EL (cell line): ENCODE results near the gene KLF1.
"Not testable (repeated sequence)": the region's sequence is repeated elsewhere in the genome, so short reads cannot be mapped to it uniquely, and the experiment has no call there.

Experiments
- DNase-seq: peaks from one replicate; pipeline ENCODE4 v3.0.0-alpha.2; 2016

Gene KLF1

DNA sequence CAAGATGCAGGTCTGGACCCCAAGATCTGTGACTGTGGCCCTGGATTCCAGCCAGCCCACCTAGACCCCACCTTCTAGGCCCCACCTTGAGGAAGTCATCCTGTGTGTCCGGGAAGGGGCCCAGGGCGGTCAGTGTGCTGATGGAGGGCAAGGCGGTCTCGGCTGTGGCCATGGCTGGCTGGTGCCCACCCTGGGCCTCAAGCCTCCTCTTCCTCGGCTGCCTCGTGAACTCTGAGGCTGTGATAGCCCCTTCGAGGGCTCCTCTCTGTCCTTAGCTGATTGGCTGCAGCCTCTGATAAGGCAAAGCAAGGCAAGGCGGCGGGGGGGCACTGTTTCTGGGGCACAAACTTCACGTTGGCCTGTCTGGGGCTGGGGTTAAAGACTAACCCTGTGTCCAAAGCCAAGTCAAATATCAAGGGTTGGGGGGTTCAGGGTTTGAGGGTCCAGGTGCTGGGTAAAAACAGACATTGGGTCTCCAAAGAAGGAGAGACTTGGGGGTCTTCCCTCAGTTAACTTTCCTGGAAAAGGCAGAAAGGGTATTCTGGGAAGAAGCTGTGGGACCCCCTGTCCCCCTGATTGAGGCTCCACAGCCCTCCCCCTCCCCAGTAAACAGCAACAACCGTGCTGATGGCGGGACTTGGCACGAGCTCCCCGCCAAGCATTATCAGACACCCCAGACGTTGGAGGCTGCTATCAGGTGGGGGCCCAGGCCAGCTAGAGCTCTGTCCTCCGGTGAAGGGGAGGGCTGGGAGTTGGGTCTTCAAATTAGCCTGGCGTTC, at the start of gene KLF1:
TSS of gene KLF1 (minus strand) at position 233 of the 779 bp plus-strand sequence. CDS start at position 172, 61 bp downstream.
- no peak for DNase-seq

DNA sequence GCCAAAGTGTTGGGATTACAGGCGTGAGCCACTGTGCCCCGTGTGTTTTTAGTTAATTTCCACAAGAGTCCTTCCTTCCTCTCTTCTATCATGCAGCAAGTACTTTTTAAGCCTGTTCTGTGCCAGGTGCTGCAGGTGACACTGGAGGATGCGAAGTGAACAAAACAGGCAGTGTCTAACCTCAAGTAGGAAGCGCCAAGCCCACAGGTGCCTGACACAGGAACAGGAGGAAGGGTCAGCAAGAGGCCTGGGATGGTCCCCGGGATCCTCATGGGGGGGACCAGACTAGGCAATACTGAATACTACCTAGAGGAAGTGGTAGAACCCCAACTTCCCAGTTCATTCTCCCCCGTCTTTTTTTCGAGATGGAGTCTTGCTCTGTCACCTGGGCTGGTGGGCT, 49.6 kb upstream of the KLF1 start:
- DNase-seq, result no peak

GRCh38 chr19:12935071-12935470, 48.1 kb upstream of the KLF1 start:
- DNase-seq, result no peak

DNA sequence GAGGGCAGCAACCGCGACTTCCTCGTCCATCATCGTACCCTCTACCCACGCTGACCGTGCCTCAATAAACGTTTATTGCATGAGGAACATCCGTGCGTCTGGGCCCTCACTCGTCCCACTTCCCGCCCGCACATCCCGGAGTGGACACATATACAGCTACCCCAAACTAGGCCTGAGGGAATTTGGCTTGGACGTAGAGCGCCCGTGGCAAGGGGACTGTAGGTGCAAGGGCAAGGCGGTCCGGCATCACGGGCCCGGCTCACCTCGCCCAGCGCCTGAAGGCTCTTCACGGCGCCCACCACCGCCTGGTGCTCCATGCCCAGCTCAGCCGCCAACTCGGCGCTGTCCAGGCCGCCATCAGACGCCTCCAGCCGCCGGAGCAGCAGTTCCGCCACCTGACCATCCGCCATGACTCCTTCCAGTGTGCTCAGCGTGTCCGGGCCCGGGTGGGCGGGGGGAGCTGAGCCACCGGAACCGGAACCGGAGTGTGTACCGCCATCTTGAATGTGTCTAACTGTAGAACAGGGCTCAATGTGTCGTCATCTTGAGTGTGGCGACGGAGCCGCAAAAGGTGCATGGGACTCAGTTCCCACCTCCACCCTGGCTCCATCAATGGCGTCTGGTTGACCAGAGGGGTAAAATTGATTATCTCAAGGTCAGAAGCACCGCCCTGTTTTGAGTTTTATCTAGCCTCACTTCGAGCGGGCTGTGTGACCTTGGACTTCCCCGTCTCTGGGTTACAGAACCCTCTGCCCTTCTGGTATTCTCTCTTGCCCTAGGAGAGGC, 46.5 kb upstream of the KLF1 start, which contains the start of gene FARSA:
TSS of gene FARSA (minus strand) at position 425 of the 786 bp plus-strand sequence. CDS start at position 410, 15 bp downstream.
- DNase-seq, result peak; percentile 89

DNA sequence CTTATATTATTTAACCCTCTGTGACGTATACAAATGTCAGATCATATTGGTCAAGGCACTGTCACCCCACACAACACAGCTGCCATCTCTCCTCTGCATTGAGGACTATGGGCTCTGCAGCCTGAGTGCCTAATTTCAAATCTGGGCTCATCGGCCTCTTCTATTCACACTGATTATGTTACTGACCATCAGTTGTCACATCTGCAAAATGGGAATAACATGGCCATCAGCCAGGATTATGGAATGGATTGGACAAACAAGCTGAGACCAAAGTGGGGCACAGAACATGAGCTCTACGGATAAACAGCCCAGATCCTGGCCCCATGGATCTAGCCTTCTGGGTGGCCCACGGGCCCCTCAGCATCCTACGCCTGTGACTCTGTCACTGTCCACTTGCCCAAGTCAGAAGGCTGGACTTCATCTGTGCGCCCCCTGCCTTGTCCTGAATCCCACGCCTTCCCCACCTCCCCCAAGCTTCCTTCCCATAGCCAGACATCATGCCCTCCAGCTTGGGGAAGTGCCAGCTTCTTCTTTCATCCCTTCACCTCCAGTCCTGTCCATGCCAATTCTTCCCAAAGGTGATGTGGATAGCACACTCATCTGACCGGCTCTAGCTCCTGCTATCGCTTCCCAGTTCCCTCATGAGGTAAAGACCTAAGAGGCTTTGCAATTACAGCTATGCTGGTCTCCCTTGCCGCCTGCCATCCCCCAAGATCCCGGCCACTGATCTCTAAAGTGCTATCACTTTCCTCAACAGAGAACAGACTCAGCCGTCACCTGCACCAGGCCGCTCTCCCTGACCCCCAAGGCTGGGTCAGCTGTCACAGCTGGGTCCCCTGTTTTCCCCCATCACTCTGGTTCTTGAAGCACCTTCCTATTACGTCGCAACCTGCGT, 45.6 kb upstream of the KLF1 start:
- no peak for DNase-seq

GRCh38 chr19:12930002-12930645, 43.1 kb upstream of the KLF1 start:
- no peak for DNase-seq

DNA sequence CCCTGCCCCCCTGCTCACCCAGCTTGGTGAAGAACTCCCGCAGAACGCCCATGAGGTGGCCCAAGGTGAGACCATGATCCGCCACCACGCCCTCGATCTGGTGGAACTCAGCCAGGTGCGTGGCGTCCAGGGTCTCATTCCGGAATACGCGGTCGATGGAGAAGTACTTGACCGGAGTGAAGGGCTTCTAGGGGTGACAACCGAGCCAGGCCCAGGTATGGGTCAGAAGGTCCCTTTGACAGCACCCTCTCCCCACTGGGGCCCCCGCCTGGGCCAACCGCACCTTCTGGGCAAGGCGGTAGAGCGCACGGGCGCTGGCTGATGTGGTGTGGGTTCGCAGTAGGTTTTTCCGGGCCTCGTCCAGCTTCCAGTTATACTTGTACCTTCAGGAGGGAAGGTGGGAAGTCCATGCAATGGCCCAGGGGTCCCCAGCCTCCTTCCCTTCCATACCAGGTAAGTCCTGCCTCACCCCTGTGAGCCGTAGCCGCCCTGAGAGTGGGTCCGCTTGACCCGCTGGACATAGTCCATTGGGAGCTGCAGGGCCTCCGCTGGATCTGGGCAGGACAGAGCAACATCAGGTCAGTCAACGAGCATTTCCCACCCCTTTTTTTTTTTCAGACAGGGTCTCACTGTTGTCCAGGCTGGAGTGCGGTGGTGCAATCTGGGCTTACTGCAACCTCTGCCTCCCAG, 37.8 kb upstream of the KLF1 start:
- DNase-seq, result no peak

- DNase-seq, result no peak
Observed at GRCh38 chr19:12922959-12923358, 36.0 kb upstream of the KLF1 start.

- DNase-seq, result no peak
Observed at GRCh38 chr19:12921047-12921446, 34.0 kb upstream of the KLF1 start.

- DNase-seq, result no peak
Observed at GRCh38 chr19:12918253-12918652, 31.3 kb upstream of the KLF1 start.

DNA sequence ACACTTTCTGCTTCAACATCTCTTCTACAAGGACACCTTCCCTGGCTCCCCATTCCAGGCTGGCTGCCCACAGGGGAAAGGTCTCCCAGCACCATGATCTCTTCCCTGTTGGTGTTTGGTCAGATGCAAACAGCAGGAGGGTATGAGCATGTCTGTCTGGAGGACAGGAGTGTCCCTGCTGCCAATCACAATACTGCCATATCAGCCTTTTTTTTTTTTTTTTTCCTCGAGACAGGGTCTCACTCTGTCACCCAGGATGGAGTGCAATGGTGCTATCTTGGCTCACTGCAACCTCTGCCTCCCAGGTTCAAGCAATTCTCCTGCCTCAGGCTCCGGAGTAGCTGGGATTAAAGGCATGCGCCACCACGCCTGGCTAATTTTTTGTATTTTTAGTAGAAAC, 28.9 kb upstream of the KLF1 start:
- not testable (repeated sequence) for DNase-seq

- no peak for DNase-seq
Observed at GRCh38 chr19:12913851-12914690, 27.1 kb upstream of the KLF1 start.

DNA sequence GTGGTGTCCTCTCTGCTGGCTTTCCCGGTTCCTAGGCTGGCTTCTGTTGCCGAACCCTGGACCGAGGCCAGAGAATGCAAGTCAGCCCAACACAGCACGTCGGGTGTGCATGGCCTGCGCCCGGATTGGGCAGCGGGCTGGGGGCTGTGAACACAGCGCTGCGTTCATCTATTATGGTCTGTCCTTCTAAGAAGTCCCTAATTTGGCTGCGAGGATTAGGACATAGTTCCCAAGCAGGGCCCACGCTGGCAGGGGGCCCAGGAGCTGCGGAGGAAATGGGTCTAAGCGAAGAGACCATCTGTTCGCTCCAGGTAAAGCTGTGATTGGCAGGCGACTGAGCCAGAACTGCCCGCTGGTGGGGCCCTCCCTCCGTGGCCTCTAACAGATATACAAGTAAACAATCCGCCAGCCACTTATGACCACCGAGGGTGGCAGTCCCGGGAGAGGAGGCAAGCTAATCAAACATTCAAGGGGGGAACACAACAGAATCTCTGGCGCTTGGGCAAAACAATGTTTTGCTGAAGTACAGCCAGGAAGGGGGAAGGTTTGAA, 26.1 kb upstream of the KLF1 start:
- peak; percentile 28 for DNase-seq

GRCh38 chr19:12912571-12912970, 25.6 kb upstream of the KLF1 start:
- no peak for DNase-seq

DNA sequence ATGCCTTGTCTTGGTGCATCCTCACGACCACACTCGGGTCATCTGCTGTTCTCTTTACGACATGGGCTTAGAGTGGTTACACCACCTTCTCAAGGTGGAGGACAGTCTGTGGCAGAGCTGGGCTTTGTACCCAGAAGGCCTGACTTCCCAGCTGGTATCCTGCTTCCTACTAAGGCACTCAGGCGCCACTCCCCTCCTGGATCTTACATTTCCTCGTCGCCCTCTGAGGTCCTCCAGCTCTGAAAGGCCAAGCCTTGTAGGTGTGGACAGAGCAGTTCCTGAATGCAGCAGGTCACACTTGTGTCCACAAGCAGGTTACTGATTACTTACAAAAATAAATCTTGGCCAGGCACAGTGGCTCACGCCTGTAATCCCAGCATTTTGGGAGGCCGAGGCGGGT, 20.2 kb upstream of the KLF1 start:
- no peak for DNase-seq

- DNase-seq, result no peak
Observed at GRCh38 chr19:12899891-12900518, 13.0 kb upstream of the KLF1 start.

DNA sequence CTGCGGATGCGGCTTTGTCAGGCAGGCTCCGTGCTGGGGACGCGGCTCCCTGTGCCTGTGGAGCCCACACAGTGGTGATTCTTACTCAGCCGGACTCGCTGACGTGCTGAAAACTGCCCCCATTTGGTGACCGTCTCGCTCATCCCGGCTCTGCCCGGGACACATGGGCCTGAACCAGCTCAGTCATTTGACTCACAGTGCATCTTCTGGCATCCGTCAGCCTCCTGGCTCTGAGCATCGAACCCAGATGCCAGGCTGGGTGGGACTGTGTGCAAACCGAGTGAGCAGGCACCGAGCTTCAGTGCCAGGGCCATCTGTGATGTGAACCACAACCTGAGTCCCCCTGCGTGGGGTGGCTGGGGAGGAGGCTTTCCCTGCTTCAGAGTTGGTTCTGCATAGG, 9.5 kb upstream of the KLF1 start:
- DNase-seq, result no peak

DNA sequence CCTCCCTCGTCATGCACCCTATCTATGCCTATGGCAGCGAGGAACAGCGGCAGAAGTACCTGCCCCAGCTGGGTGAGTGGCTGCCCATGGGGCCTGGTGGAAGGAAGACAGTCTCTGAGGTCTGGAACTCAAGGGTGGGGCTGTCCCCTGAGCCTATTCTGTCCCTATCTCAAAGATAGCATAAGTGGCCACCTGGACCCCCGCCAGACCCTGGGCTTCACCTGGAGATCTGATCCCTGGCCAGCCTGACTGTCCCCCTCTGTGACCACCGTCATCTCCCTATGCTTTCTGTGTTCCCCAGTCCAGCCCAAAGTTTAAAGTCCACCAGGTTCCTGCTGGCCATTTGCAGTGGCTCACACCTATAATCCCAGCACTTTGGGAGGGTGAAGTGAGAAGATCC, 6.6 kb upstream of the KLF1 start:
- no peak for DNase-seq

DNA sequence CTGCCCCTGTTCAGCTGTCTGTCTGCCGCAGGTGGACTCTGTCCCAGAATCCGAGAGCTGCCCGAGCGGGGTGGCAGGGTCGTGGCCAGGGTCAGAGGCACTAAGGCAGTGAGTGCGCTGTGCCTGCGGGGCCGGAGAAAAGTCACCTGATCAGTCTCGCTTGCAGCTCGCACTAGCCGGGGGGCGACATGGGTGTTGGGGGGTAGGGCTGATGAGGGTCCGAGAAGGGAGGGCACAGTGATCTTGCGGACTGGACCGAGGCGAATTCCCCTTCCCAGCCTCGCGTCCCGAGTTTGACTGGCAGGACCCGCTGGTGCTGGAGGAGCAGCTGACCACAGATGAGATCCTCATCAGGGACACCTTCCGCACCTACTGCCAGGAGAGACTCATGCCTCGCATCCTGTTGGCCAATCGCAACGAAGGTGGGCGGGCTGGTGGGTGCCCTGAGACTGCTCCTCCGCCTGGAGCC, 4.6 kb upstream of the KLF1 start:
- no peak for DNase-seq
